Dendritic cell treated with granulocyte-macrophage colony-stimulating factor and Interleukin-4, amounts not matched to agents 40 ng/mL and 50 ng/mL, for 4 days (primary cell): Measurements from ENCODE around the gene CD248.
"Not testable (repeated sequence)": the region's sequence is repeated elsewhere in the genome, so short reads cannot be mapped to it uniquely, and the experiment has no call there.

ENCODE experiments used
- H3K27ac Mint-ChIP-seq: one replicate; pipeline ENCODE4 v1.8.0; 2022; ENCODE audit warnings: mild to moderate bottlenecking, mixed read lengths
- H3K27me3 Mint-ChIP-seq: one replicate; pipeline ENCODE4 v1.8.0; 2022; ENCODE audit warnings: mild to moderate bottlenecking, mixed read lengths
- H3K36me3 Mint-ChIP-seq: one replicate; pipeline ENCODE4 v1.8.0; 2022; ENCODE audit warnings: low read depth, mixed read lengths
- H3K4me1 Mint-ChIP-seq: one replicate; pipeline ENCODE4 v1.8.0; 2022; ENCODE audit warnings: low read depth, mixed read lengths
- H3K4me3 Mint-ChIP-seq: one replicate; pipeline ENCODE4 v1.8.0; 2022; ENCODE audit warnings: mild to moderate bottlenecking, moderate library complexity, mixed read lengths
- H3K9me3 Mint-ChIP-seq: one replicate; pipeline ENCODE4 v1.8.0; 2022; ENCODE audit warnings: mixed read lengths
- intact Hi-C: fragments of 100-400 bp; cut with micrococcal nuclease; formaldehyde crosslinking; loops from one replicate; pipeline ENCODE4 v1.15.0; 2022

The CD248 gene

GRCh38 chr11:66316849-66317251 is at the start of gene CD248:
Gene CD248, minus strand, starts transcription at chr11:66317044. Its CDS starts 17 bp downstream, at chr11:66317027.
- Mint-ChIP-seq H3K36me3 (no peaks in the 10 kb centered on the region), H3K27me3 (peaks cover 27% of the 10 kb centered on the region), H3K4me3 (no peak within 1 kb of the TSS), H3K9me3 (no peaks in the 10 kb centered on the region), H3K4me1 (peaks cover 49% of the 10 kb centered on the region), H3K27ac (peak within 1 kb of the TSS; percentile 45)
- intact Hi-C loops: no loop called here

- H3K27me3 Mint-ChIP-seq: peaks cover 17% of the 10 kb centered on the region
- H3K4me3 Mint-ChIP-seq: no peak overlapping the region
- H3K9me3 Mint-ChIP-seq: no peaks in the 10 kb centered on the region
- H3K4me1 Mint-ChIP-seq: peaks cover 2% of the 10 kb centered on the region
- intact Hi-C loops: no loop called here
- no peak overlapping the region for H3K27ac Mint-ChIP-seq
- no peaks in the 10 kb centered on the region for H3K36me3 Mint-ChIP-seq
Observed at GRCh38 chr11:66365711-66366619, 49.1 kb upstream of the CD248 start.

- no peak overlapping the region for H3K27ac Mint-ChIP-seq
- intact Hi-C loops: no loop called here
- H3K4me3 Mint-ChIP-seq: no peak overlapping the region
- H3K27me3 Mint-ChIP-seq: peaks cover 9% of the 10 kb centered on the region
- H3K36me3 Mint-ChIP-seq: no peaks in the 10 kb centered on the region
- H3K9me3 Mint-ChIP-seq: no peaks in the 10 kb centered on the region
- H3K4me1 Mint-ChIP-seq: no peaks in the 10 kb centered on the region
Observed at GRCh38 chr11:66365166-66365565, 48.3 kb upstream of the CD248 start.

- H3K4me1 Mint-ChIP-seq: no peaks in the 10 kb centered on the region
Observed at GRCh38 chr11:66363805-66364535, 47.1 kb upstream of the CD248 start.

GRCh38 chr11:66363187-66363601 is 46.4 kb upstream of the CD248 start:
- no peaks in the 10 kb centered on the region for H3K4me1 Mint-ChIP-seq
- H3K4me3 Mint-ChIP-seq: no peak overlapping the region
- no peaks in the 10 kb centered on the region for H3K9me3 Mint-ChIP-seq
- H3K27ac Mint-ChIP-seq: no peak overlapping the region
- no peaks in the 10 kb centered on the region for H3K27me3 Mint-ChIP-seq
- intact Hi-C loops: no loop called here
- no peaks in the 10 kb centered on the region for H3K36me3 Mint-ChIP-seq

More at GRCh38 chr11:66363805-66364535, 47.1 kb upstream of the CD248 start:
- H3K27me3 Mint-ChIP-seq: peaks cover 2% of the 10 kb centered on the region
- H3K4me3 Mint-ChIP-seq: no peak overlapping the region
- H3K36me3 Mint-ChIP-seq: no peaks in the 10 kb centered on the region
- intact Hi-C loops: no loop called here
- no peak overlapping the region for H3K27ac Mint-ChIP-seq
- no peaks in the 10 kb centered on the region for H3K9me3 Mint-ChIP-seq

- Mint-ChIP-seq H3K9me3 (no peaks in the 10 kb centered on the region), H3K4me1 (no peaks in the 10 kb centered on the region), H3K27me3 (no peaks in the 10 kb centered on the region), H3K27ac (no peak overlapping the region), H3K36me3 (no peaks in the 10 kb centered on the region), H3K4me3 (no peak overlapping the region)
- intact Hi-C loops: no loop called here
Observed at GRCh38 chr11:66362481-66363147, 45.8 kb upstream of the CD248 start.

GRCh38 chr11:66361502-66361941 is 44.7 kb upstream of the CD248 start:
- intact Hi-C loops: no loop called here
- Mint-ChIP-seq H3K27me3 (no peaks in the 10 kb centered on the region), H3K27ac (no peak overlapping the region), H3K4me3 (no peak overlapping the region), H3K36me3 (no peaks in the 10 kb centered on the region), H3K9me3 (no peaks in the 10 kb centered on the region), H3K4me1 (no peaks in the 10 kb centered on the region)

- intact Hi-C loops: no loop called here
- H3K4me1 Mint-ChIP-seq: no peaks in the 10 kb centered on the region
- H3K27me3 Mint-ChIP-seq: no peaks in the 10 kb centered on the region
- H3K9me3 Mint-ChIP-seq: no peaks in the 10 kb centered on the region
- no peak overlapping the region for H3K4me3 Mint-ChIP-seq
- H3K36me3 Mint-ChIP-seq: no peaks in the 10 kb centered on the region
- no peak overlapping the region for H3K27ac Mint-ChIP-seq
Observed at GRCh38 chr11:66360406-66361073, 43.7 kb upstream of the CD248 start.

- no peaks in the 10 kb centered on the region for H3K4me1 Mint-ChIP-seq
- no peaks in the 10 kb centered on the region for H3K9me3 Mint-ChIP-seq
- no peak overlapping the region for H3K27ac Mint-ChIP-seq
- no peaks in the 10 kb centered on the region for H3K36me3 Mint-ChIP-seq
- intact Hi-C loops: no loop called here
- H3K27me3 Mint-ChIP-seq: no peaks in the 10 kb centered on the region
- H3K4me3 Mint-ChIP-seq: no peak overlapping the region
Observed at GRCh38 chr11:66359662-66360087, 42.8 kb upstream of the CD248 start.

- H3K4me3 Mint-ChIP-seq, H3K36me3 Mint-ChIP-seq, H3K9me3 Mint-ChIP-seq, intact Hi-C loops, H3K27ac Mint-ChIP-seq: not testable (repeated sequence)
- Mint-ChIP-seq H3K4me1 (peaks cover 17% of the 10 kb centered on the region), H3K27me3 (peaks cover 24% of the 10 kb centered on the region)
Observed at GRCh38 chr11:66350560-66351235, 33.9 kb upstream of the CD248 start.

GRCh38 chr11:66349084-66349386 is 32.2 kb upstream of the CD248 start:
- H3K4me3 Mint-ChIP-seq: no peak overlapping the region
- H3K4me1 Mint-ChIP-seq: peaks cover 30% of the 10 kb centered on the region
- no peak overlapping the region for H3K27ac Mint-ChIP-seq
- no peaks in the 10 kb centered on the region for H3K9me3 Mint-ChIP-seq
- intact Hi-C loops: no loop called here
- peaks cover 7% of the 10 kb centered on the region for H3K36me3 Mint-ChIP-seq
- peaks cover 24% of the 10 kb centered on the region for H3K27me3 Mint-ChIP-seq

- Mint-ChIP-seq H3K4me1 (peaks cover 43% of the 10 kb centered on the region), H3K27me3 (peaks cover 24% of the 10 kb centered on the region), H3K9me3 (no peaks in the 10 kb centered on the region), H3K27ac (peak within 1 kb of the TSS; percentile 53), H3K4me3 (peak within 1 kb of the TSS; percentile 81), H3K36me3 (peaks cover 19% of the 10 kb centered on the region)
- intact Hi-C loops: no loop called here
Observed at GRCh38 chr11:66347425-66348276, 30.8 kb upstream of the CD248 start, which contains the start of gene B4GAT1. Gene B4GAT1, minus strand, starts transcription at chr11:66347629. Its CDS starts 84 bp downstream, at chr11:66347545.
